ENCODE results near the gene C9orf85. TPM values are rescaled to one million over a fixed set of nuclear protein-coding genes. Genes with fewer than 3 reads are reported as not detected.
A peak's percentile ranks its signal among the peaks of the same experiment; 100 is the strongest.

C9orf85 gene
- total and polyA plus RNA-seq, 11 donors = 3.6 to 9.7 (median 4.8) TPM

DNA sequence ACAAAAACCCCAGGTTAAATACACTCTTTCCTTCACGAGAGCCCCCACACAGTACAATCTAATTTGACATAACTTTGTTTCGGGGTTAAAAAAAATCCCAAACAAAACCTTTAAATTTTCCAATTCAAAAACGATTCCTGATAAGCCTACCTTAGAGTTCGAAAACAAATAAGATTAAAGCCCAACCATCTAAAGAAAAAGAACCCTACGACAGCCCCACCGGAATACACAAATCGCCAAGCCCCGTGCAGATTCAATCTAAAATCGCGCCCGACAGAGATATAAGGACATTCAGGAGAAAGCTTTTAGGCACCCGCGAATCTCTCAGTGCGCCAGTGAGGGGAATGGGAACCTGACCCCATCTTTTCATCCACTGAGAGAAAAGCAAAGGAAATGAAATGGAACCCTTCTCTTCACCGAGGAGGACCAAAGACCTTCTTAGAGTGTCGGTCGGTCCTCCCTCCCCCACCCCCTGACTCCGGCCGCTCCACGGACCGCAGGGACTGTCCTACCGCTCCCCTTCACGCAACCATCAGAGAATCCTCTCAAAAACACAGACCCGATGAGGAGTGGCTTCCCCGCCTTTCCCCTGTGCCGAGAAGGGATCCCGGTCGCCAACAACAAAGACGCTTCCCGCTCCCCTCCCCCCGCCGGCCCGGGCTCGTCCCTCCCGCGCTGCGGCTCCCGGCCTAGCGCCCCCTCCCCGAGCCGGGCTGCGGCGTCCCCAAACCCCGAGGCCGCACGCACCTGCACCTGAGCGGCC, 1.4 kb upstream of the C9orf85 start:
- intact Hi-C loops (cut with DNase I) = loop anchor here in 8 of 10 donors (5.0 to 10.0 kb wide), 9 partner anchors 55 to 455 kb away; partner anchors contain the start of gene ZFAND5 (in 1 of the 8)
- peak overlapping the region; percentile 70 to 97 (median 94) for H3K27ac ChIP-seq
- H3K9me3 ChIP-seq = no peaks in the 10 kb centered on the region
- peak; percentile 67 to 76 (median 70) for DNase-seq
- no peak for TF ChIP-seq POLR2A (IDR thresholded peaks at IDR 0.05)
- TF ChIP-seq, protein P1, sequence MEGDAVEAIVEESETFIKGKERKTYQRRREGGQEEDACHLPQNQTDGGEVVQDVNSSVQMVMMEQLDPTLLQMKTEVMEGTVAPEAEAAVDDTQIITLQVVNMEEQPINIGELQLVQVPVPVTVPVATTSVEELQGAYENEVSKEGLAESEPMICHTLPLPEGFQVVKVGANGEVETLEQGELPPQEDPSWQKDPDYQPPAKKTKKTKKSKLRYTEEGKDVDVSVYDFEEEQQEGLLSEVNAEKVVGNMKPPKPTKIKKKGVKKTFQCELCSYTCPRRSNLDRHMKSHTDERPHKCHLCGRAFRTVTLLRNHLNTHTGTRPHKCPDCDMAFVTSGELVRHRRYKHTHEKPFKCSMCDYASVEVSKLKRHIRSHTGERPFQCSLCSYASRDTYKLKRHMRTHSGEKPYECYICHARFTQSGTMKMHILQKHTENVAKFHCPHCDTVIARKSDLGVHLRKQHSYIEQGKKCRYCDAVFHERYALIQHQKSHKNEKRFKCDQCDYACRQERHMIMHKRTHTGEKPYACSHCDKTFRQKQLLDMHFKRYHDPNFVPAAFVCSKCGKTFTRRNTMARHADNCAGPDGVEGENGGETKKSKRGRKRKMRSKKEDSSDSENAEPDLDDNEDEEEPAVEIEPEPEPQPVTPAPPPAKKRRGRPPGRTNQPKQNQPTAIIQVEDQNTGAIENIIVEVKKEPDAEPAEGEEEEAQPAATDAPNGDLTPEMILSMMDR (IDR thresholded peaks at IDR 0.05) = no peak
- WGBS, 4 donors = 0 to 1% (median 0%) methylated on average over 22 to 47 of the region's 47 CpGs
- H3K4me3 ChIP-seq = peak overlapping the region; percentile 66 to 98 (median 94)
- peaks cover 0 to 47% (median 32%) of the 10 kb centered on the region in 12 donors for H3K4me1 ChIP-seq
- H3K27me3 ChIP-seq = no peaks in the 10 kb centered on the region
- ATAC-seq = peak in 2 of 4 donors; percentile 16 to 38
- H3K36me3 ChIP-seq = peaks cover 0 to 12% (median 0%) of the 10 kb centered on the region in 9 donors

DNA sequence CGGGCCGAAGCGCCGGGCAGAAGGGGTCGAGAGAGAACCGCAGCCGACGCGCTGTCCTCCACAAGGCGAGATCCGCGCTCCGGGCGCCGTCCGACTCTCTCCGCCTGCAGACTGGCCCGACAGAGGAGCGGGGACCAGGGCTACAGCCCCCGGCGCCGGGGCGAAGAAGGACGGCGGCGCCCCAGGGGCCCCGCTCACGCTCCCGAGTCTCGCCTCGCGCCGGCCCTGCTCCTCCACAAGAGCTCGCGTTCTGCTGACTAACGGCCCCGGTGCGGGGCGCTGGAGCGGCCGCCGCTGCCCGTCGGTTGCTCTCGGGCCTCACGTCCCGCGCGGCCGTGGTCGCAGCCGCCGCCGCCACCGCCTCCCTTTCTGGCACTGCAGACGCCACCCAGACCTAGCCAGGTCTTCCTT, 784 bp upstream of the C9orf85 start:
- Histone ChIP-seq H3K36me3 (peaks cover 0 to 8% (median 0%) of the 10 kb centered on the region in 9 donors), H3K9me3 (no peaks in the 10 kb centered on the region), H3K27ac (peak overlapping the region; percentile 70 to 97 (median 94)), H3K27me3 (no peaks in the 10 kb centered on the region), H3K4me3 (peak overlapping the region; percentile 66 to 98 (median 94)), H3K4me1 (peaks cover 0 to 47% (median 32%) of the 10 kb centered on the region in 12 donors)
- ATAC-seq = peak; percentile 1 to 37 (median 18)
- DNase-seq = no peak
- intact Hi-C loops (cut with DNase I) = loop anchor here in 5 of 10 donors (5.0 to 10.0 kb wide), 8 partner anchors 64 to 454 kb away; partner anchors contain the start of gene ZFAND5 (in 1 of the 5)
- 0 to 1% (median 0%) methylated on average over 4 to 56 of the region's 56 CpGs for WGBS, 4 donors
- no peak for TF ChIP-seq POLR2A (IDR thresholded peaks at IDR 0.05)
- TF ChIP-seq, protein P1 (IDR thresholded peaks at IDR 0.05) = peak in 1 of 12 donors; percentile 11

DNA sequence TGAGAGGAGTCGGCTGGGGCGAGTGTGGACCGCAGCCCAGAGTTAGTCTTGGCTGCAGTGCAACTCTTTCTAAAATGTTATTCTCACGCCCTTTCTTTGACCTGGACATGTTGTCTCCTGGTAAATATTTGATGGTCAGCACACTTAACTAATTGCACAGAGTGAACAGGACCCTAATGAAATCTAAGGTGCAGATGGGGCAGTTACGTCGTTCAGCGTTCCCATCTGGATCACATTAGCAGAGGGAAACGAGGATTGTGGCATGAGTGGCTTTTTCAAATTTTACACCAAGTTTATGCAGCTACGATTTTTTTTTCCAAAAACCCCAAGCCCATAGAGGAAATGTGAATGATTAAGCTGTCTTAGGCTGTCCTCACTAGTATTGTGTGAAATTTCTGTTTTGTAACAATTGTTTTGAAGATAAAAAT, 483 bp downstream of the C9orf85 start:
- intact Hi-C loops (cut with DNase I) = loop anchor here in 5 of 10 donors (5.0 to 10.0 kb wide), 8 partner anchors 63 to 453 kb away; partner anchors contain the start of gene ZFAND5 (in 1 of the 5)

More for the DNA sequence above, 483 bp downstream of the C9orf85 start:
- TF ChIP-seq, protein P1 (IDR thresholded peaks at IDR 0.05) = no peak
- no peak for TF ChIP-seq POLR2A (IDR thresholded peaks at IDR 0.05)
- 0 to 1% (median 1%) methylated on average over 9 of the region's 9 CpGs for WGBS, 4 donors
- H3K27ac ChIP-seq = peak overlapping the region; percentile 70 to 97 (median 92)
- ATAC-seq = peak in 1 of 4 donors; percentile 33
- H3K4me3 ChIP-seq = peak overlapping the region; percentile 61 to 98 (median 94)
- no peaks in the 10 kb centered on the region for H3K36me3 ChIP-seq
- H3K4me1 ChIP-seq = peaks cover 0 to 47% (median 33%) of the 10 kb centered on the region in 12 donors
- H3K27me3 ChIP-seq = no peaks in the 10 kb centered on the region
- no peaks in the 10 kb centered on the region for H3K9me3 ChIP-seq
- no peak for DNase-seq
